HG02943 (cell line): ENCODE measurements around the gene AP3M1.
A peak's percentile ranks its signal among the peaks of the same experiment; 100 is the strongest.

Experiments
- ATAC-seq: cut with Tn5 transposase; IDR thresholded peaks from one replicate; pipeline ENCODE4 v1.9.1; 2021; ENCODE audit warnings: mild to moderate bottlenecking, low read depth, moderate library complexity; ENCODE audit not compliant: unreplicated experiment

AP3M1 gene

GRCh38 chr10:74117738-74118137 lies 32.9 kb downstream of the AP3M1 start:
- no peak for ATAC-seq

GRCh38 chr10:74114041-74114448 lies 36.6 kb downstream of the AP3M1 start:
- no peak for ATAC-seq

DNA sequence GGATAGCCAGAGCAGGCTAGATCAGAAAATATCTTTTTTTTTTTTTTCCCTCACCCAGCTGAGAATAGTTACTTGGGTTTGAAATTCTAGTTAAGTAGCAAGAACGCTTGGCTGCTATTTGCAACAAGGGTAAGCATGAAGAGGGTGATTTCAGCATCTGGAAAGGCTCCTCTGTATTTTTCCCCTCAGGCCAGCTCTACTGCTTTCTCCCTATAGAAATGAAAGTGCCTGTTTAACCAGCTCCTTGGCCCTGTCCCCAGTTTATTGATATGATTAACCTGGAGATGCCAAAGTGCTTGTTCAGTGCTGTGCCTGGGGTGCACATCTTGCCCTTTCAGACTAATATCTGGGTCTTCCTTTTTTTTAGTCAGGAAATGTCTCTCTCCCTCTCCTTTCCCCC lies 37.1 kb downstream of the AP3M1 start:
- ATAC-seq: no peak

DNA sequence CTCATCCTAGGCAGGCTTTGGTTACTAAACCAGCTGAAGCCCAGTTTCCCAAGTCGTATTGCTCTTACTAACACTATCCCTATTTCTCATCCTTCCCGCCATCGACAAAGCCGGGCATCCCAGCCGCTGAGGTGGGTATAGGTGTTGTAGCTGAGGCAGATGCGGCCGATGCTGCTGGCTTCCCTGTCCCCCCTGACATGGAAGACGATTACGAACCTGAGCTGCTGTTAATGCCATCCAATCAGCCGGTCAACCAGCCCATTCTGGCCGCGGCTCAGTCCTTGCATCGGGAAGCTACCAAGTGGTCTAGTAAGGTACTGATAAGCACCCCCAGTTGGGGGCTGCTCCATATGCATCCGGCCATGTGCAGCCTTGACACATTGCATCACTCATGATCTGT lies 38.8 kb downstream of the AP3M1 start:
- ATAC-seq: no peak

DNA sequence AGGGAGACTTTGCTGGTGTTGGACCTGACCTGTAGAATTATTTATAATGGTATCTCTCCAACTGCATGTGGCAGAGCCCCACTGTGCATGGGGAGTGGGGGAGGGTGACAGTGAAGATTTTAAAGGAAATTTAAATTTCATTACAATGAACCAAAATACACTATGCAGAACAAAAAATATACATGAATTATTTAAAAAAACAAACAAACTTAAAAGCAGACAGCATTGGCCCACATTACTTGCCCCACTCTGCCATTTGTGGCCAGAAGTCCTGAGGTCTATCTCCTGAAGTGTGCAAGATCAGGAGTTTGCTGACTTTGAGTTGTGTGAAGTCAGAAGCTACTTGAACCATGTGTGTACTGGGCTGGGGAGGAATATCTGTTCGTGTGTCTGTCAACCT lies 40.5 kb downstream of the AP3M1 start:
- no peak for ATAC-seq

DNA sequence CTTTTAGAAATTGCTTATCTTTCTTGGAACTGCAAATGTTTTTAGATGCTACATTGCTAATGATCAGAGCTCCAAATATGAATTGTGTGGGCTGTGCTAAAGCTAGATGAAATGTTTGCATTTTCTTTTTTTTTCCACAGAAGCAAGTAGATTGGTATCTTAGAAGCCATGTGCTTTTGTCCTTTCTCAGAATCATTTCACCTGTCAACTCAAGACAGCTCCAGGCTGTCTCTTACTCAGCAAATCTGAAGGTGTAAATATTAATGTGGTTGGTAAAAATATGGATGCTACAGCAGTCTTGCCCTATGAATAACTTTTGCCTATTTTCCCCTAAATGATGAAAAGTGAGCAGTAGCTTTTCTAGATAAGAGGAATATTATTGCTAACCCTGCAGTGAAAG lies 41.2 kb downstream of the AP3M1 start:
- no peak for ATAC-seq

DNA sequence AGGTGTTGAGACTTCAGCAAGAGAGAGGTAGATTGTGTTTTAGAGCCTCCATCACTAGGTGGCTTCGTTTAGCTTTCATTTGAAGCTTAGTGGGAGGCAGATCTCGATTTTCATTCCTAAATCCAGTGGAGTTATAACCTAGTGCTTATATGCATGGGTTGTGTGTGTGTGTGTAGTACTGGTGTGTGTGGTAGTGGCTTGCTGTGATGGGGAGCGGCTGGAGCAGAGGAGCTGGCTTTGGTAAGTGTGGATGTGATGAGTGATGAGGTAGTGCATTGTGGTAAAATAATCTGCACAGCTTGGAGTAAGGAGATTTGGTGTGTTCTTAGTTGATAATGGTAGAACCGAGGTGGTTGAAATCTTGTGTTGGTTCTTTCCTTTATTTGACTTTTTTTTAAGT lies 43.2 kb downstream of the AP3M1 start:
- no peak for ATAC-seq

DNA sequence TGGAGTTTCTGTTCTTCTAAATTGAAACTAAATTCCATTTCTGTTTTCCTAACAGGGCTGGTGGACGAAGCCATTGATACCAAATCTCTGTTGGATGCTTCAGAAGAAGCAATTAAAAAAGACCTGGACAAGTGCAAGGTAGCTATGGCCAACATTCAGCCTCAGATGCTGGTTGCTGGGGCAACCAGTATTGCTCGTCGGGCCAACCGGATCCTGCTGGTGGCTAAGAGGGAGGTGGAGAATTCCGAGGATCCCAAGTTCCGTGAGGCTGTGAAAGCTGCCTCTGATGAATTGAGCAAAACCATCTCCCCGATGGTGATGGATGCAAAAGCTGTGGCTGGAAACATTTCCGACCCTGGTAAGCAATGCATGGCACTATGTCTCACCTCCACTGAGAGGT lies 45.6 kb downstream of the AP3M1 start:
- ATAC-seq: no peak

DNA sequence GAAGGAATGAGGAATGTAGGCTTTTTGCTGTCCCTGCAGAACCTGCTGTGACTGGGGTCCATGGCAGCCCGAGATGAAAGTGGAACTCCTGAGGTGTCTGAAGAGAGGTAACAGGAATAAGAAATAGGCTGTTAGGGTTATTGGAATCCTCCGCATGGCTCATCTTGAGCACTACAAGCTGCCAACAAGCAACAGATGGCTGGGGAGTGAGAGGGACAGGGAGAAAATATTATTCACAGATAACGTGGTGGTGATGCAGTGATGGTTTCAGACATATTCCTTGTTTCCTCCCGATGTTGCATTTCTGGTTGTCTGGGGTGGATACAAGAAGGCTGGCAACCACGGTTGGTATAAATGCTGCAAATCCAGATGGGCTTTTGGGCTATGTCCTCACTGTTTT lies 46.1 kb downstream of the AP3M1 start:
- no peak for ATAC-seq

DNA sequence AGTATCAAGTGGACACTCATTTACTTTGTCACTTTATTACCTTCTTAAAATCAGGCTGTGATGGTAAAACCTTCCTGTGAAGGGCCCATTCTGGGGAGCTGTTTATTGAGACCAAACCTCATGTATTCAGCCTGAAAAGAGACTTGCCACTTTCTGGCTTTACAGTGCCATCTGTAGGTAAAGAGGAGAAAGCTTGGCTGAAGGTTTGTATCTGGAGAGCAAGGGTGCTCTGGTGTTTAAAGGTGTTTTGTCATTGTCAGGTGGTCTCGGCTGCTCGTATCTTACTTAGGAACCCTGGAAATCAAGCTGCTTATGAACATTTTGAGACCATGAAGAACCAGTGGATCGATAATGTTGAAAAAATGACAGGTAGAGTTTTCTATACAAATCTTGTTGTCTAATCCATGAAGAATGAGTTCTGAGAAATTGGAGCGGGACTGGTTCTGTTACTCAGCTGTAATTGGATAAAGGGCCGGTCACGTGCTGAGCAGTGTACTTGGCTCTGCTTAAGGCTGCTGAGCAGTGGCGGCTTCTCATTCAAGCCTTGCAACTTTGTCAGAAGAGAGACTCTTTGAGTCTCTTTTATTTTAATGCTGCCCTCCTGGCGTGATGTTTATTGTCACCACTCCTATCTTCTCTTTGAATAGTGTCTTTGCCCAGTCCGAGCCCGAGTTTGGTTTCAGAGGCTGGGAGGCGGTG lies 46.9 kb downstream of the AP3M1 start:
- no peak for ATAC-seq

- ATAC-seq: no peak
These were observed 50.8 kb downstream of the AP3M1 start for GRCh38 chr10:74099836-74100235.

DNA sequence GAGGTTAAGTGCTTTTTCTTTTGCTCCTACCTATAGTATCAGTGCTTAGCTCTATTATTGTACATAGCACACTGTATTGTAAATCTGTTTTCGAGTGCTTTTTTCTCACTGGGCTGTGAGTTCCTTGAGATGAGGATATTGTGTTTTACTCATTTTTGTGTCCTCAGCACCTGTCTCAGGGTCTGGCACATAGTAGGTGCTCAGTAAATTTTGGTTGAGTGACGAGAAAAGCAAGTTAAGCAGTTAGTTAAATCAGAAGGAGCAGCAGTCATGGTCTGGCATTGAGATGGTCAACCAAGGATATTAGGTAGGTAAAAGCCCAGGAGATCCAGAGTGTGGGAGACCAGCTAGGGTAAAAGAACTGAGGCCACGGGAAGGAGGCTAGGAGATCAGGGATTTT lies 51.2 kb downstream of the AP3M1 start:
- ATAC-seq: no peak

DNA sequence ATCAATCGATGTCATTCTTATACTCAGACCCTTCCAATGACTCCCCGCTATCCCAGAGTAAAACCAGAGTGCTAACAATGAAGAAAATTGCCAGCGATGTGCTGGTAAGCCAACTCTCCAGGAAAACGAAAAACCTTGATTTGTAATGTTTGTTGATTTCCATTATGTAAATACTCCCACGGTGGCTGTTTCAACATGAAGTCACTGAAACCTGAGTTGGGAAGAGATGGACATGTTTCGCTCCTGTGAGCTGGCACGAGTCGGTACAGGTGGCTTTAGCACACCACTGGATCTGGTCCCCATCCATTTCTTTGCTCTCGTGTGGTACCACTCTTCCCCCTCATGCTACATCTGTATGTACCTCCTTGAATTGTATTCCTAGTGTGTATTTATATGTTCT lies 52.9 kb downstream of the AP3M1 start:
- ATAC-seq: no peak

GRCh38 chr10:74096777-74097176 lies 53.9 kb downstream of the AP3M1 start:
- ATAC-seq: peak; percentile 76

- no peak for ATAC-seq
These were observed 56.4 kb downstream of the AP3M1 start for GRCh38 chr10:74094231-74094630.

GRCh38 chr10:74093530-74094164 lies 57.0 kb downstream of the AP3M1 start:
- no peak for ATAC-seq

DNA sequence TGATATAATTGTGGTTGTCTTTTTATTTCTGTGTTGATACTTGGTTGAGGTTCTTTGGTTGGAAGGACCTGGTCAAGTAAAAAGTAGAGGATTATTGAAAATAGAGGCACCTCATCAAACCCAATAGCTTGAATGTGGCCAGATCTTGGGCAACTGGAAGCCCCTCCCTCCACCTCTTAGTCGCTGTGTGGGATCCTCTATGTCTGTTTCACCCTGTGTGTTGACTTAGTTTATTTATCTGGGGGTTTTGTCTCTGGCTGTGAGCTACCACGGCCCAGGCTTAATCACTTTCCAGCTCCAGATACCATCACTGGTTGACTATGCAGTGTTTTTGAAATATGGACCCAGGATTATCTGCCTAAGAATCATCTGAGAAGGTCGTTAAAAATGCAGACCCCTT lies 58.3 kb downstream of the AP3M1 start:
- ATAC-seq: no peak

DNA sequence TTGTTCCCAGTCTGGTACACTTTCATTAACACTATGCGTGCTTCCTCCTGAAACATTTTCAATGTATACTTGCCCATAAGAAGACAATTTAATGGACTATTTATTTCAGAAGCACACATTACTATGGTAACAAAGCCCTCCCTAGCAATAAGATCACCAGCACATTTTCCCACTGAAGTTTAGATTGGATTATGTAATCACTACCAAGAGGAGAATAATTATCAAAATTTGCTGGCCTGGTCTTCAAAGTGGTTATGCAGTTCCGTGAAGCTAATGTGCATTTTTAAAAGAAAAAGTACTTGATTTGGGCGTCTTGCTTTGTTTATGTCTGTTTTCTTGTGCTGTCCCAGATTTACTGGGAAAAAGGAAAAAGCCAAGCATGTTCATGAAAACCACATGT lies 61.9 kb downstream of the AP3M1 start:
- no peak for ATAC-seq

DNA sequence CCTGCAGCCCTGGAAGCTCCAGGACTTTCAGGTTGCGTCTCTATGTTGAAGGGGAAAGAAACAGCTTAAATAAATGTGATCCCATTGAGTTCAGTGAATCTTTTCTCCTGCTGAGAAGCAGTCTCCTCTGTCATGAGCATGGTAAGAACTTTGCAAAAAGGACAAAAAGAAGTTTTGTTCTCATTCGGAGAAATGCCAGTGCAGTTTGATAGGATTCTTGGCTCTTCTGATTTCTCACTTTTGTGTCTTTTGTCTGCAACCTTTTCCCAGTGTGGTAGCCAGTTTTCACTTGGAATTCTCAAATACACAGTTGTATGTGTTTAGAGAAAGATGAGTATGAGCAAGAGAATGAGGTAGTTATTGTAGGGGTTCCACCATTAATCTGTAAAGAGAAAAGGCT lies 64.3 kb downstream of the AP3M1 start:
- ATAC-seq: no peak

DNA sequence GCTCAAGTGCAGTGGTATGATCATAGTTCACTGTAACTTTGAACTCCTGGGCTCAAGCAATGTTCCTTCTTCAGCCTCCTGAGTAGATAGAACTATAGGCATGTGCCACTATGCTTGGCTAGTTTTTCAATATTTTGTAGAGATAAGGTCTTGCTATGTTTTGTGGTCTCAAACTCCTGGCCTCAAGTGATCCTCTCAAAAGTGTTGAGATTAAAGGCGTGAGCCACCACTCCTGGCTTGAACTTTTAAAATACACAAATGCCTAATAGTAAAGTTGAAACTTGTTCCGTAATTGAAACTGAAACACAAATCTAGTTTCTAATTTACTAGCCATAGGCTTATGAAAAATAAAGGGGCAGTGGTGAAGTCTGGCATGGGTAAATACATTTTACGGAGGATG lies 65.7 kb downstream of the AP3M1 start:
- ATAC-seq: no peak

GRCh38 chr10:74083304-74083703 lies 67.3 kb downstream of the AP3M1 start:
- no peak for ATAC-seq

GRCh38 chr10:74081941-74082718 lies 68.5 kb downstream of the AP3M1 start:
- no peak for ATAC-seq
